HUES48 (cell line): ENCODE data around the gene PLEKHA7.

ENCODE experiments used
- H3K27ac ChIP-seq: one replicate; pipeline ENCODE4 v1.7.0; 2013; ENCODE audit warnings: low read depth, low read length, inconsistent platforms
- H3K27me3 ChIP-seq: 2 replicates; pipeline ENCODE4 v1.6.1; 2013; ENCODE audit warnings: mild to moderate bottlenecking, low read length; ENCODE audit not compliant: control insufficient read depth, insufficient read depth
- H3K36me3 ChIP-seq: 2 replicates; pipeline ENCODE4 v1.6.1; 2013; ENCODE audit warnings: low read length; ENCODE audit not compliant: control insufficient read depth, insufficient read depth
- H3K4me1 ChIP-seq: 2 replicates; pipeline ENCODE4 v1.6.1; 2013; ENCODE audit warnings: mild to moderate bottlenecking, low read length; ENCODE audit not compliant: control insufficient read depth, insufficient read depth
- H3K4me3 ChIP-seq: 2 replicates; pipeline ENCODE4 v1.5.1; 2013; ENCODE audit warnings: mild to moderate bottlenecking, low read depth, low read length
- H3K9ac ChIP-seq: 2 replicates; pipeline ENCODE4 v1.6.1; 2013; ENCODE audit warnings: mild to moderate bottlenecking, low read depth, low read length, moderate library complexity
- H3K9me3 ChIP-seq: 2 replicates; pipeline ENCODE4 v1.6.1; 2013; ENCODE audit warnings: low read length; ENCODE audit not compliant: control insufficient read depth, insufficient read depth

PLEKHA7 gene

DNA sequence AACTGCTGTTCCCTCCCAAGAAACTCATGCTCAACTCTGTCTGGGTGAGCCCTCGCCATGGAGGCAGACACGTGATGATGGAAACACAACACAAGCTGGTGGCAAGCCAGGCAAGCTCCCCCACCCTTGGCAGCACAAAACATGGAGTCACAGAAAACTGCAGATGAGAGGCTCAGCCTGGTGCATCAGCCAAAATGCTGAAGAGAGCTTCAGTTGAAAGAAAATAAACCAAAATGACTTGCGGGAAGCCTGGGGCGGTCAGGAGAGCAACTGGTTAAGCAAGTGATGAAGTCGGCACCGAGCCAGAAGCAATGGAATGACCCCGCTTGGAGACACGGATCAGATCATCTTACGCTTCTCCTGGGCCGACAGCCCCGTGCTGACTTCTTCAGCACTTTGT lies 207.4 kb downstream of the PLEKHA7 start:
- H3K4me3 ChIP-seq: no peak overlapping the region
- H3K27ac ChIP-seq: no peak overlapping the region
- peaks cover 13% of the 10 kb centered on the region; the same call in 1 of the 2 replicates for H3K36me3 ChIP-seq
- H3K9me3 ChIP-seq: no peaks in the 10 kb centered on the region
- H3K27me3 ChIP-seq: no peaks in the 10 kb centered on the region
- no peak overlapping the region for H3K9ac ChIP-seq
- H3K4me1 ChIP-seq: no peaks in the 10 kb centered on the region

DNA sequence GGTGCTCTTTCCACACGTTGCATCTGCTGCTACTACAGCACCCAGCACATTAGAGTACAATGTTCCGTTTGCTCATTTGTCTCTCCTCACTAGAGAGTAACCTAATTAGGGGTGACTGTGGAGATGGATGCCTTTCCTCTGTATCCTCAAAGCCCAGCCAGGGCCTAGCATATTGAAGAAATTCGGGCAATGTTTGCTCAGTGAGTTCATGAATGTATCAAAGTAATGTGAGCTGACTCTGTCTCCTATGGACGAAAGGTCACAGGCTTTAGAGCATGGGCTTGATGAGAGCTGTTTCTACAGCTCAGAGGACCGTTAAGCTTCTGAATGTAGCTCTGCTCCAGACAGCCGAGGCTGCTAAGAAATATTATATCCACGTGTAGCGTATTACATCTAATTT lies 208.3 kb downstream of the PLEKHA7 start:
- H3K36me3 ChIP-seq: peaks cover 14% of the 10 kb centered on the region
- no peaks in the 10 kb centered on the region for H3K27me3 ChIP-seq
- no peak overlapping the region for H3K9ac ChIP-seq
- H3K4me3 ChIP-seq: no peak overlapping the region
- H3K4me1 ChIP-seq: no peaks in the 10 kb centered on the region
- no peak overlapping the region for H3K27ac ChIP-seq
- no peaks in the 10 kb centered on the region for H3K9me3 ChIP-seq

- H3K36me3 ChIP-seq: peaks cover 22% of the 10 kb centered on the region
- H3K4me1 ChIP-seq: no peaks in the 10 kb centered on the region
- H3K9me3 ChIP-seq: no peaks in the 10 kb centered on the region
- H3K9ac ChIP-seq: no peak overlapping the region
- no peak overlapping the region for H3K27ac ChIP-seq
- H3K27me3 ChIP-seq: no peaks in the 10 kb centered on the region
- no peak overlapping the region for H3K4me3 ChIP-seq
Observed at GRCh38 chr11:16804104-16804947, 209.9 kb downstream of the PLEKHA7 start.

DNA sequence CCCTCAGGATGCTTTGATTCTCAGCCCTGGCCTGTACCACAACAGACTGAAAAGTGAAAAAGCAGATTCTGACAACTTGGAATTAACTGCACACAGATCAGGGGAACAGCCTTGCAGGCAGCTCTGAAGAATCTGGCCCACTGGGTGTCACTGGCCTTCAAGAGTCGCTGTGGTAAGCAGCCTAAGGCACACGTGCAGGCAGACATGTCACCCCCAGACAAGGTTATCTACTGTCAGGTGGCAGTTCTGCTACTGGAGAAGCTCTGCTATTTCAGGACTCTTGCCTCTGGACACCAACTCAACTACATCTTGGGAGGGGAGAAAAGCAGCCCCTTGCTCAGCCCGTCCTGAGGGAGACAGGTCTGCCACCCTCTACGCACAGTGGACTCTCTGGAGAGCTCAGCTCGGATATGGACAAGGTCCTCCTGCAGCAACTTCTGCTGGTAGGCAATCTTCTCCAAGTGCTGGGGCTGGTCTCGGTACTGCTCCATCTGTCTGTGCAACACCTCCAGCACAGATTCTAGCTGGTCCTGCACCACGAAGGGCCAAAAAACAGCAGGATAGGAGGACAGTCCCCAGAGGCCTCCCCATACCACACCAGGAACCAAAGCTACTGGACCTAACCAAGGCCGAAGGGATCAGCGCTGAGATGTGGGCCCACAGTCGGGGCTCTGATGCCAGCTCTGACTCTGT lies 212.8 kb downstream of the PLEKHA7 start:
- no peaks in the 10 kb centered on the region for H3K4me1 ChIP-seq
- no peak overlapping the region for H3K27ac ChIP-seq
- no peaks in the 10 kb centered on the region for H3K9me3 ChIP-seq
- no peaks in the 10 kb centered on the region for H3K27me3 ChIP-seq
- peaks cover 24% of the 10 kb centered on the region for H3K36me3 ChIP-seq
- H3K9ac ChIP-seq: no peak overlapping the region
- H3K4me3 ChIP-seq: no peak overlapping the region

DNA sequence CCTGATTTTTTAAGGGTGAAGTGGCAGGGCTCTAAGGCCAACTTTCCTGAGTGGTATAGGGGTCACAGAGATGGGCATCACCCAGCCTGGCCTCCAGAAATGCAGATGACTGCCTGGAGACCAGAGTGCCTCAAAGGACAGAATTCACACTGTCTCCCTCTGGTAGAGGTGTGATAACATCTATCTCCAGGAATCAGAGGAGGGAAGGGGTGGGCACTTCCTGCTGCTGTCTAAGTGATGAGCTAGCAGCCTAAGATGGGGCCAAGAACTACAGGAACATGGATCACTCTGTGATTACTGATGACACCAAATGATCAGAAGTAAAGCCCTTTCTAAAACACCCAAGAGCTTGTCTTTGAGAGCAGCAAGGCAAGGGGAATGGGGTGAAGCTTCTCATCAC lies 213.8 kb downstream of the PLEKHA7 start:
- Histone ChIP-seq H3K9ac (no peak overlapping the region), H3K27me3 (no peaks in the 10 kb centered on the region), H3K4me3 (no peak overlapping the region), H3K9me3 (no peaks in the 10 kb centered on the region), H3K27ac (no peak overlapping the region), H3K4me1 (no peaks in the 10 kb centered on the region), H3K36me3 (peaks cover 24% of the 10 kb centered on the region)

DNA sequence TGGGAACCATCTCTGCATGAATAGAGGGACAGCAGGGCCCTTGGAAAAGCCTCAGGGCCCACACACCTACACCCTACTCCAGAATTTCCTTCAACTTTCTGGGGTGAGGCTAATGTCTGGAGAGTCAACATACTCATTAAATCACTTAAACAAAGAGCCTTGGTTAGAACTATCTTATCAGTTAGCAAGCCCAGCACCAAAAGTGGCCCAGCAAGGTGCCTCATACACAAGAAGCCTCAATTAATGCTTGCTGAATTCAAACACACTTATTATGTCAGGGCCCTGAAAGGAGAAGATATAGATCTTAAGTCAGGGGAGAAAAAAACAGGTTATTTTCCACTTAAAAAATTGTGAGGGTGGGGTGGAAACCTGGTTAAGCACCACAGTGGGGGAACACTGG lies 214.3 kb downstream of the PLEKHA7 start:
- no peaks in the 10 kb centered on the region for H3K4me1 ChIP-seq
- no peaks in the 10 kb centered on the region for H3K27me3 ChIP-seq
- H3K36me3 ChIP-seq: peaks cover 24% of the 10 kb centered on the region
- no peak overlapping the region for H3K4me3 ChIP-seq
- H3K9me3 ChIP-seq: no peaks in the 10 kb centered on the region
- H3K9ac ChIP-seq: no peak overlapping the region
- H3K27ac ChIP-seq: no peak overlapping the region

DNA sequence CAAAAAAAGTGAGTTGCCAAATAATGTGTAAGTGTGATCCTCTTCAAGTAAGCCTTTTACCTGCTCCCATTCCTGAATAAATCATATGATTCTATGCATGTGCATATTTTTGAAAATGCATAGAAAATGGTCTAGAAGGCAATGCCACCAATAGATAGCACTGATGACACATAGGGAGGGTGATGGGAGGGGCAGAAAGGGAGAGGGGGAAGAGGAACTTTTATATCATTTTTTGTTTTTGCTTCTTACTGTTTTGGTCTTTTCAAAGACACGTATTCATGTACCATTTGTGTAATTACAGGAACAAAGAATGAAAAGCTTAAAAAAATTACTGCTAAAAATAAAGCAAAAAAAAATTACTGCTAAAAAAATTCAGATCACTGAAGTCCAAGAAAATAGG lies 215.0 kb downstream of the PLEKHA7 start:
- Histone ChIP-seq H3K4me3 (no peak overlapping the region), H3K27ac (no peak overlapping the region), H3K4me1 (no peaks in the 10 kb centered on the region), H3K9ac (no peak overlapping the region), H3K36me3 (peaks cover 26% of the 10 kb centered on the region), H3K9me3 (no peaks in the 10 kb centered on the region), H3K27me3 (no peaks in the 10 kb centered on the region)

GRCh38 chr11:16797776-16798175 lies 216.4 kb downstream of the PLEKHA7 start:
- Histone ChIP-seq H3K4me3 (no peak overlapping the region), H3K9me3 (no peaks in the 10 kb centered on the region), H3K4me1 (no peaks in the 10 kb centered on the region), H3K27ac (no peak overlapping the region), H3K27me3 (no peaks in the 10 kb centered on the region), H3K9ac (no peak overlapping the region), H3K36me3 (peaks cover 31% of the 10 kb centered on the region)

DNA sequence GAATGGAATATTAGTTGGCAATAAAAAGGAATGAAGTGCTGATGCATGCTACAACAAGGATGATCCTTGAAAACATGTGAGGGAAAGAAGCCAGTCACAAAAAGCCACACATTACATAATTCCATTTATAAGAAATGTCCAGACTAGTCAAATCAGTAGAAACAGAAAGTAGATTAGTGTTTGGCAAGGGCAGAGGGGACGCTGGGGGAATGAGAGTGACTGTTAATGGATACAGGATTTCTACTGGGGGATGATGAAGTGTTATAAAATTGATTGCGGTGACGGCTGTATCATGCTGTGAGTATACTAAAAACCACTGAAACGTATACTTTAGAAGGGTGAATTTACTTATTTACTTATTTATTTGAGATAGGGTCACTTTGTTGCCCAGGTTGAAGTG lies 217.9 kb downstream of the PLEKHA7 start:
- no peaks in the 10 kb centered on the region for H3K9me3 ChIP-seq
- no peak overlapping the region for H3K4me3 ChIP-seq
- H3K36me3 ChIP-seq: peaks cover 30% of the 10 kb centered on the region
- H3K9ac ChIP-seq: no peak overlapping the region
- no peaks in the 10 kb centered on the region for H3K4me1 ChIP-seq
- H3K27ac ChIP-seq: no peak overlapping the region
- H3K27me3 ChIP-seq: no peaks in the 10 kb centered on the region

GRCh38 chr11:16795146-16795545 lies 219.1 kb downstream of the PLEKHA7 start:
- peak overlapping the region; percentile 34 for H3K27ac ChIP-seq
- H3K36me3 ChIP-seq: peaks cover 31% of the 10 kb centered on the region
- no peak overlapping the region for H3K4me3 ChIP-seq
- no peaks in the 10 kb centered on the region for H3K4me1 ChIP-seq
- no peaks in the 10 kb centered on the region for H3K27me3 ChIP-seq
- H3K9ac ChIP-seq: no peak overlapping the region
- H3K9me3 ChIP-seq: no peaks in the 10 kb centered on the region

- Histone ChIP-seq H3K4me1 (no peaks in the 10 kb centered on the region), H3K36me3 (peaks cover 39% of the 10 kb centered on the region), H3K9ac (no peak overlapping the region), H3K9me3 (no peaks in the 10 kb centered on the region), H3K27ac (no peak overlapping the region), H3K27me3 (no peaks in the 10 kb centered on the region), H3K4me3 (no peak overlapping the region)
Observed at GRCh38 chr11:16794047-16794818, 220.0 kb downstream of the PLEKHA7 start.
